Measurements from ENCODE around the gene ZNF841. TPM values are rescaled to one million over a fixed set of nuclear protein-coding genes. Genes with fewer than 3 reads are reported as not detected.

Gene ZNF841
- total and polyA plus RNA-seq, 2 of the 13 experiments (the other 11 are each of a cell fraction or from before 2014, with no cell fraction given) = 6.2 to 14.2 TPM

GRCh38 chr19:52112624-52113023, 17.1 kb upstream of the ZNF841 start:
- no peak for FAIRE-seq
- H3K27me3 ChIP-seq (ENCODE audit: control insufficient read depth in 1 of 2, insufficient read depth in 2 of 2, low read length in 2 of 2) = no peaks in the 10 kb centered on the region
- no peak overlapping the region for H3K9ac ChIP-seq (ENCODE audit: insufficient read depth, low read depth, low read length)
- H3K4me3 ChIP-seq (replicated peaks in 1 of 3; ENCODE audit: insufficient read depth in 1 of 3, low read depth in 2 of 3, low read length in 3 of 3) = no peak overlapping the region
- intact Hi-C loops (cut with micrococcal nuclease; ENCODE audit: unreplicated experiment) (no loop called here), in situ Hi-C loops (cut with HindIII; ENCODE audit: extremely low pct_ligation_motif_present, low pct_unique_long_range_greater_than_20kb) (no loop called here)
- H4K20me1 ChIP-seq (ENCODE audit: insufficient read depth, low read length) = no peaks in the 10 kb centered on the region
- WGBS (ENCODE audit: low lambda C conversion rate) = 62% methylated on average over 3 of the region's 3 CpGs
- no TSS peak for BruUV-seq (replicated peaks)
- peaks cover 96% of the 10 kb centered on the region for H3K9me3 ChIP-seq (ENCODE audit: low read length)
- H3K79me2 ChIP-seq (ENCODE audit: insufficient read depth, low read length) = no peaks in the 10 kb centered on the region
- H3K4me2 ChIP-seq (ENCODE audit: low read depth, low read length) = no peak overlapping the region
- H2AFZ ChIP-seq (ENCODE audit: low read length) = no peak overlapping the region
- POLR2A ChIA-PET = no interaction called here
- ATAC-seq = no peak
- H3K36me3 ChIP-seq (replicated peaks in 1 of 2; ENCODE audit: control insufficient read depth in 1 of 2, insufficient read depth in 2 of 2, low read length in 2 of 2) = peaks cover 10 to 29% of the 10 kb centered on the region in 2 experiments
- DNase-seq (ENCODE audit: low spot score) = no peak
- H3K4me1 ChIP-seq (ENCODE audit: insufficient read depth, low read length) = no peaks in the 10 kb centered on the region
- CTCF ChIA-PET (ENCODE audit: low intra/inter-chr PET ratio, low total read pairs) = no interaction called here
- H3K27ac ChIP-seq (ENCODE audit: extremely low read length, insufficient read depth, low read length) = no peak overlapping the region
- TF ChIP-seq ZNF564 (CRISPR knock-in tag; IDR thresholded peaks at IDR 0.05) = no peak
- TF ChIP-seq ARNT (IDR thresholded peaks at IDR 0.05) = no peak
- no peak for TF ChIP-seq KDM6A (CRISPR knock-in tag; IDR thresholded peaks at IDR 0.05; ENCODE audit: low read depth)
- TF ChIP-seq ZNF563 (CRISPR knock-in tag; IDR thresholded peaks at IDR 0.05) = no peak
- TF ChIP-seq ZNF318 (CRISPR knock-in tag; IDR thresholded peaks at IDR 0.05) = no peak
- TF ChIP-seq, protein P1, sequence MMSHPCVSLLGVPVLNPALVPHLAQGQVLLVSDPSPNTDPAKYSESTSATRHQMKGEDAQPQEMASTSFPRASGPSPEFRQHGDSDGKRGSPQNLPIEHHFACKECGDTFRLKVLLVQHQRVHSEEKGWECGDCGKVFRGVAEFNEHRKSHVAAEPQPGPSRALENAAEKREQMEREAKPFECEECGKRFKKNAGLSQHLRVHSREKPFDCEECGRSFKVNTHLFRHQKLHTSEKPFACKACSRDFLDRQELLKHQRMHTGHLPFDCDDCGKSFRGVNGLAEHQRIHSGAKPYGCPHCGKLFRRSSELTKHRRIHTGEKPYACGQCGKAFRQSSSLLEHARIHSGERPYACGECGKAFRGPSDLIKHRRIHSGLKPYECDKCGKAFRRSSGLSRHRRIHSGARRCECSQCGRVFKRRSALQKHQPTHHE (CRISPR knock-in tag; IDR thresholded peaks at IDR 0.05; ENCODE audit: borderline replicate concordance) = no peak
- TF ChIP-seq ZNF44 (CRISPR knock-in tag; IDR thresholded peaks at IDR 0.05) = no peak
- TF ChIP-seq CCDC6 (CRISPR knock-in tag; IDR thresholded peaks at IDR 0.05) = no peak
- no peak for TF ChIP-seq ZBTB25 (CRISPR knock-in tag; IDR thresholded peaks at IDR 0.05)
- TF ChIP-seq, protein P2, sequence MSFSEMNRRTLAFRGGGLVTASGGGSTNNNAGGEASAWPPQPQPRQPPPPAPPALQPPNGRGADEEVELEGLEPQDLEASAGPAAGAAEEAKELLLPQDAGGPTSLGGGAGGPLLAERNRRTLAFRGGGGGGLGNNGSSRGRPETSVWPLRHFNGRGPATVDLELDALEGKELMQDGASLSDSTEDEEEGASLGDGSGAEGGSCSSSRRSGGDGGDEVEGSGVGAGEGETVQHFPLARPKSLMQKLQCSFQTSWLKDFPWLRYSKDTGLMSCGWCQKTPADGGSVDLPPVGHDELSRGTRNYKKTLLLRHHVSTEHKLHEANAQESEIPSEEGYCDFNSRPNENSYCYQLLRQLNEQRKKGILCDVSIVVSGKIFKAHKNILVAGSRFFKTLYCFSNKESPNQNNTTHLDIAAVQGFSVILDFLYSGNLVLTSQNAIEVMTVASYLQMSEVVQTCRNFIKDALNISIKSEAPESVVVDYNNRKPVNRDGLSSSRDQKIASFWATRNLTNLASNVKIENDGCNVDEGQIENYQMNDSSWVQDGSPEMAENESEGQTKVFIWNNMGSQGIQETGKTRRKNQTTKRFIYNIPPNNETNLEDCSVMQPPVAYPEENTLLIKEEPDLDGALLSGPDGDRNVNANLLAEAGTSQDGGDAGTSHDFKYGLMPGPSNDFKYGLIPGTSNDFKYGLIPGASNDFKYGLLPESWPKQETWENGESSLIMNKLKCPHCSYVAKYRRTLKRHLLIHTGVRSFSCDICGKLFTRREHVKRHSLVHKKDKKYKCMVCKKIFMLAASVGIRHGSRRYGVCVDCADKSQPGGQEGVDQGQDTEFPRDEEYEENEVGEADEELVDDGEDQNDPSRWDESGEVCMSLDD (CRISPR knock-in tag; IDR thresholded peaks at IDR 0.05; ENCODE audit: borderline replicate concordance) = no peak
- no peak for TF ChIP-seq ZNF160 (CRISPR knock-in tag; IDR thresholded peaks at IDR 0.05)
- no peak for TF ChIP-seq SALL2 (CRISPR knock-in tag; IDR thresholded peaks at IDR 0.05)

Measured in HepG2 (cell line).